ENCODE results near the gene NUP85. TPM values are rescaled to one million over a fixed set of nuclear protein-coding genes. Genes with fewer than 3 reads are reported as not detected.
"Not testable (repeated sequence)": the region's sequence is repeated elsewhere in the genome, so short reads cannot be mapped to it uniquely, and the experiment has no call there.

The NUP85 gene, protein sequence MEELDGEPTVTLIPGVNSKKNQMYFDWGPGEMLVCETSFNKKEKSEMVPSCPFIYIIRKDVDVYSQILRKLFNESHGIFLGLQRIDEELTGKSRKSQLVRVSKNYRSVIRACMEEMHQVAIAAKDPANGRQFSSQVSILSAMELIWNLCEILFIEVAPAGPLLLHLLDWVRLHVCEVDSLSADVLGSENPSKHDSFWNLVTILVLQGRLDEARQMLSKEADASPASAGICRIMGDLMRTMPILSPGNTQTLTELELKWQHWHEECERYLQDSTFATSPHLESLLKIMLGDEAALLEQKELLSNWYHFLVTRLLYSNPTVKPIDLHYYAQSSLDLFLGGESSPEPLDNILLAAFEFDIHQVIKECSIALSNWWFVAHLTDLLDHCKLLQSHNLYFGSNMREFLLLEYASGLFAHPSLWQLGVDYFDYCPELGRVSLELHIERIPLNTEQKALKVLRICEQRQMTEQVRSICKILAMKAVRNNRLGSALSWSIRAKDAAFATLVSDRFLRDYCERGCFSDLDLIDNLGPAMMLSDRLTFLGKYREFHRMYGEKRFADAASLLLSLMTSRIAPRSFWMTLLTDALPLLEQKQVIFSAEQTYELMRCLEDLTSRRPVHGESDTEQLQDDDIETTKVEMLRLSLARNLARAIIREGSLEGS
- 10 to 100 TPM; 71.1 to 78.1 (median 77.0) TPM for total RNA-seq
- total RNA-seq (2013), result 51.6 TPM

- Mint-ChIP-seq H3K4me1 (peaks cover 20 to 28% of the 10 kb centered on the region in 2 donors), H3K36me3 (no peaks in the 10 kb centered on the region), H3K9me3 (no peaks in the 10 kb centered on the region), H3K4me3 (peak within 1 kb of the TSS; percentile 96), H3K27me3 (ENCODE audit: low read depth in 2 of 2) (no peaks in the 10 kb centered on the region), H3K27ac (peak within 1 kb of the TSS; percentile 93 to 97)
- peaks cover 20% of the 10 kb centered on the region for H3K4me1 ChIP-seq (ENCODE audit: control insufficient read depth, insufficient read depth, low read length)
- ATAC-seq, result peak; percentile 92 to 96 (median 92)
- peak; percentile 90 to 95 for DNase-seq
- TF ChIP-seq CTCF (IDR thresholded peaks at IDR 0.05), result no peak
- peak within 1 kb of the TSS; percentile 80 for H3K27ac ChIP-seq (ENCODE audit: low read length)
- intact Hi-C loops (cut with micrococcal nuclease), result no loop called here
- H3K9me3 ChIP-seq (ENCODE audit: control insufficient read depth, insufficient read depth, low read length), result no peaks in the 10 kb centered on the region
- H3K36me3 ChIP-seq (ENCODE audit: control insufficient read depth, insufficient read depth, low read length), result peaks cover 8% of the 10 kb centered on the region
- no peaks in the 10 kb centered on the region for H3K27me3 ChIP-seq (ENCODE audit: control insufficient read depth, insufficient read depth, low read length)
- WGBS (ENCODE audit: insufficient coverage), result under 1% methylated on average over 57 of the region's 57 CpGs
- peak within 1 kb of the TSS; percentile 84 for H3K4me3 ChIP-seq (ENCODE audit: low read length)
Measured at GRCh38 chr17:75205037-75205792, at the start of gene NUP85. NUP85 (plus strand) TSS chr17:75205679; CDS start chr17:75205762, 83 bp downstream.

DNA sequence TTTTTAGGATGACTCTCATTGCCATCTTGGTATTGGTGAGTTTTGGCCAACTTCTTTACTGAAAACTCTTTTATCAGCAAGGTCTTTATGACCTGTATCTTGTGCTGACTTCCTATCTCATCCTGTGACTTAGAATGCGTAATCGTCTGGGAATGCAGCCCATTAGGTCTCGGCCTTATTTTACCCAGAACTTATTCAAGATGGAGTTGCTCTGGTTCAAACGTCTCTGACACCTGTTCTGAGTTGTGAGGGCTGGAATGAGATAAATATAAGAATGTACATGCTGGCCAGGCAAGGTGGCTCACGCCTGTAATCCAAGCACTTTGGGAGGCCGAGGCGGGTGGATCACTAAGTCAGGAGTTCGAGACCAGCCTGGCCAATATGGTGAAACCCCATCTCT lies 47.0 kb upstream of the NUP85 start:
- not testable (repeated sequence) for H3K27me3 ChIP-seq (ENCODE audit: control insufficient read depth, insufficient read depth, low read length); H3K9me3 ChIP-seq (ENCODE audit: control insufficient read depth, insufficient read depth, low read length)

GRCh38 chr17:75159196-75160031 lies 46.1 kb upstream of the NUP85 start:
- TF ChIP-seq CTCF (IDR thresholded peaks at IDR 0.05), result no peak
- no peaks in the 10 kb centered on the region for H3K36me3 Mint-ChIP-seq
- H3K27ac ChIP-seq (ENCODE audit: low read length), result no peak overlapping the region
- intact Hi-C loops (cut with micrococcal nuclease), result no loop called here
- no peak overlapping the region for H3K4me3 ChIP-seq (ENCODE audit: low read length)
- DNase-seq (no peak), ATAC-seq (no peak)
- no peaks in the 10 kb centered on the region for H3K9me3 Mint-ChIP-seq
- no peaks in the 10 kb centered on the region for H3K9me3 ChIP-seq (ENCODE audit: control insufficient read depth, insufficient read depth, low read length)
- no peaks in the 10 kb centered on the region for H3K36me3 ChIP-seq (ENCODE audit: control insufficient read depth, insufficient read depth, low read length)
- no peaks in the 10 kb centered on the region for H3K27me3 ChIP-seq (ENCODE audit: control insufficient read depth, insufficient read depth, low read length)
- H3K4me1 ChIP-seq (ENCODE audit: control insufficient read depth, insufficient read depth, low read length), result peaks cover 6% of the 10 kb centered on the region
- peaks cover 4 to 8% of the 10 kb centered on the region in 2 donors for H3K4me1 Mint-ChIP-seq
- no peak overlapping the region for H3K27ac Mint-ChIP-seq
- WGBS (ENCODE audit: insufficient coverage), result 97% methylated on average over 4 of the region's 4 CpGs
- no peak overlapping the region for H3K4me3 Mint-ChIP-seq
- no peaks in the 10 kb centered on the region for H3K27me3 Mint-ChIP-seq (ENCODE audit: low read depth in 2 of 2)

More for the DNA sequence above, 47.0 kb upstream of the NUP85 start:
- DNase-seq; H3K36me3 ChIP-seq (ENCODE audit: control insufficient read depth, insufficient read depth, low read length); H3K9me3 Mint-ChIP-seq; H3K27me3 Mint-ChIP-seq (ENCODE audit: low read depth in 2 of 2); H3K27ac ChIP-seq (ENCODE audit: low read length); H3K27ac Mint-ChIP-seq; H3K4me3 Mint-ChIP-seq; ATAC-seq; H3K4me3 ChIP-seq (ENCODE audit: low read length); intact Hi-C loops (cut with micrococcal nuclease); H3K36me3 Mint-ChIP-seq: not testable (repeated sequence)
- peaks cover 11% of the 10 kb centered on the region for H3K4me1 ChIP-seq (ENCODE audit: control insufficient read depth, insufficient read depth, low read length)
- WGBS (ENCODE audit: insufficient coverage), result 97% methylated on average over 8 of the region's 8 CpGs
- peaks cover 11 to 15% of the 10 kb centered on the region in 2 donors for H3K4me1 Mint-ChIP-seq
